Panc1 (cell line): Measurements from ENCODE around the gene LRRFIP2.

Source experiments
- CTCF ChIP-seq: fragments of 450-650 bp; IDR thresholded peaks from 2 replicates; pipeline ENCODE4 v1.5.1; 2017; ENCODE audit warnings: mild to moderate bottlenecking
- POLR2AphosphoS5 ChIP-seq: IDR thresholded peaks from 2 replicates; pipeline ENCODE4 v1.6.1; 2012; ENCODE audit warnings: mild to moderate bottlenecking, low read depth, low read length, moderate library complexity
- REST ChIP-seq, 2 experiments: IDR thresholded peaks; 2 replicates each; pipeline ENCODE4 v1.6.1; 2011 to 2012; ENCODE audit warnings: low read depth in 2 of 2, control low read depth in 1 of 2, low read length in 1 of 2, mild to moderate bottlenecking in 1 of 2, moderate library complexity in 1 of 2; ENCODE audit not compliant: insufficient read depth in 1 of 2
- SIN3A ChIP-seq: IDR thresholded peaks from 2 replicates; pipeline ENCODE4 v1.6.1; 2012; ENCODE audit warnings: low read depth, mild to moderate bottlenecking, low read length, moderate library complexity, borderline replicate concordance; ENCODE audit not compliant: insufficient read depth
- TCF7L2 ChIP-seq: IDR thresholded peaks from 2 replicates; pipeline ENCODE4 v1.6.1; 2011; ENCODE audit warnings: mild to moderate bottlenecking, low read depth, low read length, inconsistent platforms

- TF ChIP-seq CTCF (no peak), SIN3A (no peak), REST (IDR thresholded peaks at IDR 0.05; ENCODE audit: insufficient read depth in 1 of 2, low read depth in 2 of 2, low read length in 1 of 2) (no peak), POLR2AphosphoS5 (no peak), TCF7L2 (no peak)
Measured at GRCh38 chr3:37024820-37025405, 149.5 kb downstream of the LRRFIP2 start.
